Osteoblast (primary cell): ENCODE results near the gene HMCN1. TPM values are rescaled to one million over a fixed set of nuclear protein-coding genes. Genes with fewer than 3 reads are reported as not detected.
A peak's percentile ranks its signal among the peaks of the same experiment; 100 is the strongest.

Experiments
- DNase-seq: peaks from one replicate; pipeline ENCODE4 v3.0.0; 2011; ENCODE audit warnings: low spot score, mixed read lengths; ENCODE audit not compliant: insufficient read length; ENCODE audit errors: missing footprints
- H2AFZ ChIP-seq: 2 replicates; pipeline ENCODE4 v1.6.0; 2011; ENCODE audit warnings: mild to moderate bottlenecking, low read length
- H3K27ac ChIP-seq: 2 replicates; pipeline ENCODE4 v1.5.1; 2011; ENCODE audit warnings: mild to moderate bottlenecking, low read depth, low read length, moderate library complexity
- H3K27me3 ChIP-seq: 2 replicates; pipeline ENCODE4 v1.6.0; 2012; ENCODE audit warnings: mild to moderate bottlenecking, control low read depth, inconsistent platforms, low read length, moderate library complexity; ENCODE audit not compliant: insufficient read depth
- H3K36me3 ChIP-seq: 2 replicates; pipeline ENCODE4 v1.5.1; 2011; ENCODE audit warnings: mild to moderate bottlenecking, low read length, control low read depth, moderate library complexity; ENCODE audit not compliant: insufficient read depth
- H3K4me1 ChIP-seq: 2 replicates; pipeline ENCODE4 v1.5.1; 2011; ENCODE audit warnings: mild to moderate bottlenecking, low read length, control low read depth, moderate library complexity; ENCODE audit not compliant: insufficient read depth
- H3K4me2 ChIP-seq: 2 replicates; pipeline ENCODE4 v1.6.0; 2011; ENCODE audit warnings: mild to moderate bottlenecking, low read length; ENCODE audit not compliant: insufficient read depth
- H3K4me3 ChIP-seq: fragments of 200-600 bp; sonication (generic); 3 replicates; pipeline ENCODE4 v1.5.1; 2012; ENCODE audit warnings: mild to moderate bottlenecking, low read length, inconsistent platforms; ENCODE audit not compliant: insufficient read depth
- H3K79me2 ChIP-seq: 2 replicates; pipeline ENCODE4 v1.6.0; 2012; ENCODE audit warnings: mild to moderate bottlenecking, low read length, control low read depth, inconsistent platforms; ENCODE audit not compliant: insufficient read depth
- H3K9me3 ChIP-seq: 2 replicates; pipeline ENCODE4 v1.5.1; 2011; ENCODE audit warnings: low read depth, low read length, control low read depth
- H4K20me1 ChIP-seq: 2 replicates; pipeline ENCODE4 v1.6.0; 2012; ENCODE audit warnings: mild to moderate bottlenecking, low read length, control low read depth; ENCODE audit not compliant: insufficient read depth
- total RNA-seq: library from RNA; depleted of rRNA; stranded (reverse); fragments of >200 nt; gene quantifications from 2 replicates; pipeline ENCODE4 v1.2.3, GENCODE V29; 2012
- TF ChIP-seq, protein P1 (sequence below): IDR thresholded peaks from 2 replicates; pipeline ENCODE4 v1.5.1; 2011; ENCODE audit warnings: mild to moderate bottlenecking, low read depth, low read length, moderate library complexity; ENCODE audit errors: extremely low read depth

HMCN1 gene
- total RNA-seq, 1 donor = 178 TPM

DNA sequence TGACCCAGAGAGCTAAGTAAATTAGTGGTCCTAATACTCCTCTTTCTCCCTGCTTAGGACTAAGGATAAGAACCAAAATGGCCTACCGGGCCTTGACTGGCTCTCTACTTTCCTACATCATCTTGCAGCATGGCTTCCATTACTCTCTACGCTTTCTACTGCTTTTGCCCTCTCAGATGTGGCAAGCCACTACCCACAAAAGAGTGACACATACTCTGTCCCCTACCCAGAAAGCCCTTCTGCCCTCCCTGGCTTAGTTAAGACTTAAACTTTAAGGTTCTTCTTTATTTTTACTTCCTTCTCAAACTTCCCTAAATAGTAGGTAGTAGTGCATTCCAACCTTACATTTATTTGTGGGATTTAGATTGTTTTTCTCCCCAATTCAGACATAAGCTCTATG is 412.8 kb downstream of the HMCN1 start:
- Histone ChIP-seq H3K4me1 (peaks cover 1% of the 10 kb centered on the region), H2AFZ (no peak overlapping the region), H3K4me2 (no peak overlapping the region), H4K20me1 (no peaks in the 10 kb centered on the region), H3K27ac (no peak overlapping the region), H3K79me2 (no peaks in the 10 kb centered on the region), H3K27me3 (no peaks in the 10 kb centered on the region), H3K4me3 (no peak overlapping the region), H3K9me3 (no peaks in the 10 kb centered on the region), H3K36me3 (no peaks in the 10 kb centered on the region)
- TF ChIP-seq, protein P1, sequence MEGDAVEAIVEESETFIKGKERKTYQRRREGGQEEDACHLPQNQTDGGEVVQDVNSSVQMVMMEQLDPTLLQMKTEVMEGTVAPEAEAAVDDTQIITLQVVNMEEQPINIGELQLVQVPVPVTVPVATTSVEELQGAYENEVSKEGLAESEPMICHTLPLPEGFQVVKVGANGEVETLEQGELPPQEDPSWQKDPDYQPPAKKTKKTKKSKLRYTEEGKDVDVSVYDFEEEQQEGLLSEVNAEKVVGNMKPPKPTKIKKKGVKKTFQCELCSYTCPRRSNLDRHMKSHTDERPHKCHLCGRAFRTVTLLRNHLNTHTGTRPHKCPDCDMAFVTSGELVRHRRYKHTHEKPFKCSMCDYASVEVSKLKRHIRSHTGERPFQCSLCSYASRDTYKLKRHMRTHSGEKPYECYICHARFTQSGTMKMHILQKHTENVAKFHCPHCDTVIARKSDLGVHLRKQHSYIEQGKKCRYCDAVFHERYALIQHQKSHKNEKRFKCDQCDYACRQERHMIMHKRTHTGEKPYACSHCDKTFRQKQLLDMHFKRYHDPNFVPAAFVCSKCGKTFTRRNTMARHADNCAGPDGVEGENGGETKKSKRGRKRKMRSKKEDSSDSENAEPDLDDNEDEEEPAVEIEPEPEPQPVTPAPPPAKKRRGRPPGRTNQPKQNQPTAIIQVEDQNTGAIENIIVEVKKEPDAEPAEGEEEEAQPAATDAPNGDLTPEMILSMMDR = no peak
- no peak for DNase-seq

DNA sequence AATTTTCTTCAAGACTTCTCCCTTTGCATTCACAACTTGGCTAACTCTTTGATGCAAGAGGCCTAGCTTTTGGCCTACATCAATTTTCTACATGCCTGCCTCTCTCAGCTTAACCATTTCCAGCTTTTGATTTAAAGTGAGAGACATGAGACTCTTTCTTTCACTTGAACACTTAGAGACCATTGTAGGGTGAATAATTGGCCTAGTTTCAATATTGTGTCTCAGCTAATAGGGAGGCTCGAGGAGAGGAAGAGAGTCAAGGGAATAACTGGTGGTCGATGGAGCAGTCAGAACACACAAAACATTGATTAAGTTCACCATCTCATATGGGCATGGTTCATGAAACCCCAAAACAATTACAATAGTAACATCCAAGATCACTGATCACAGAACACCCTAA is 415.4 kb downstream of the HMCN1 start:
- H3K4me1 ChIP-seq = peaks cover 11% of the 10 kb centered on the region
- no peak overlapping the region for H2AFZ ChIP-seq
- no peak overlapping the region for H3K4me2 ChIP-seq
- no peak overlapping the region for H3K4me3 ChIP-seq
- TF ChIP-seq, protein P1 = no peak
- DNase-seq = no peak
- H3K79me2 ChIP-seq = no peaks in the 10 kb centered on the region
- no peaks in the 10 kb centered on the region for H3K9me3 ChIP-seq
- no peak overlapping the region for H3K27ac ChIP-seq
- no peaks in the 10 kb centered on the region for H3K36me3 ChIP-seq
- no peaks in the 10 kb centered on the region for H4K20me1 ChIP-seq
- no peaks in the 10 kb centered on the region for H3K27me3 ChIP-seq

DNA sequence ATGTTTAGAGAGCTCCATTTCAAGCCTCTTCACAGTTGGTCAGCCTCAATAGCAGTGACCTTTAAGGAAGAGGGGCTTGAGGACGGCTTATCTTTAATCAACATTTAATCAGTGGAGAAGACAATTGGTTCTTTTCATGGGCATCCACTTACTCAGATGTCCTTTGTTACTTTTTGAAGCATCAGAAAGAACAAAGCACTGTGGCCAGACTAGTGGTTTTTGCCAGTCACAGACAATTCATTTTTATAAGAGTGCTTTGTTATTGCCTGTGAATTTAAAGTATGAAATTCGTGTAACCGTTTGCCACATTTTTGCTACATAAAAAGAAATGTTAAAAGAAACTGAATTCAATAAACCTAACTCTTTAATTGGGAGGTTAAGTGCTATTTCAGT is 418.0 kb downstream of the HMCN1 start:
- no peaks in the 10 kb centered on the region for H3K9me3 ChIP-seq
- H3K79me2 ChIP-seq = no peaks in the 10 kb centered on the region
- H3K4me2 ChIP-seq = peak overlapping the region; percentile 30
- H3K27me3 ChIP-seq = no peaks in the 10 kb centered on the region
- TF ChIP-seq, protein P1 = no peak
- no peak overlapping the region for H3K4me3 ChIP-seq
- no peak overlapping the region for H3K27ac ChIP-seq
- DNase-seq = no peak
- no peaks in the 10 kb centered on the region for H4K20me1 ChIP-seq
- no peaks in the 10 kb centered on the region for H3K36me3 ChIP-seq
- H3K4me1 ChIP-seq = peaks cover 21% of the 10 kb centered on the region
- H2AFZ ChIP-seq = no peak overlapping the region

DNA sequence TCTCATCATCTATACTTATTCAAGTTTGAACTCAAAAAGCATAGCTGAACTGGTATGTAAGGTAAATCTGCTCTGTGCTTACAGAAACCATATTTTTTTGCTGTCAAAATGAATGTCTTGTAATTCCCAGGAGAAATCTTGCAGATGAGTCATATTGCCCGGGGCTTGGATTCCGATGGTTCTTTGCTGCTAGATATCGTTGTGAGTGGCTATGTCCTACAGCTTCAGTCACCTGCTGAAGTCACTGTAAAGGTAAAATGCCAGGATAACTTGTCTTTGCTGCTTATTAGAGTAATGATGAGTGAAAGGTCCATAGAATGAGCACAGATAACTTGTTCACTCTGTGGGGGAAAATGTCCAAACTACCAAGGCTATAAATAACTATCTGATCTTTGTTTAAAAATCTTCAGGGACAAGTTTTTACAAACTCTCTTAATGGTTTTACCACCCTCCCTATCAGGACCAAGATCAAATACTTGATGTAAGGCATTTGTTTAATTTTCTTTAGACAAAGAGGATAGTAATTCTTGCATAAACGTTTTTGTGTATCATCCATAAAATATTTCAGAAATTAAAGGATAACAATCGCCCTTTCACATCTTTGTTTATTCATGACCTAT is 418.5 kb downstream of the HMCN1 start:
- no peaks in the 10 kb centered on the region for H3K79me2 ChIP-seq
- no peak overlapping the region for H3K4me3 ChIP-seq
- DNase-seq = no peak
- H3K27me3 ChIP-seq = no peaks in the 10 kb centered on the region
- H3K27ac ChIP-seq = peak overlapping the region; percentile 42
- peaks cover 21% of the 10 kb centered on the region for H3K4me1 ChIP-seq
- peak overlapping the region; percentile 30 for H3K4me2 ChIP-seq
- H4K20me1 ChIP-seq = no peaks in the 10 kb centered on the region
- H3K36me3 ChIP-seq = no peaks in the 10 kb centered on the region
- TF ChIP-seq, protein P1 = no peak
- no peak overlapping the region for H2AFZ ChIP-seq
- no peaks in the 10 kb centered on the region for H3K9me3 ChIP-seq
